ENCODE results near the gene TAF1D.
"Not testable (repeated sequence)": the region's sequence is repeated elsewhere in the genome, so short reads cannot be mapped to it uniquely, and the experiment has no call there.

Gene TAF1D

GRCh38 chr11:93741094-93741881 is at the start of gene TAF1D, which contains the start of gene C11orf54:
Gene TAF1D, minus strand, starts transcription at chr11:93741495. Its CDS starts 2,191 bp downstream, at chr11:93739304.
Gene C11orf54, plus strand, starts transcription at chr11:93741672. Its CDS starts 5,722 bp downstream, at chr11:93747394.
- peak; percentile 94 for DNase-seq

GRCh38 chr11:93784935-93785360 is 43.7 kb upstream of the TAF1D start:
- DNase-seq, result no peak

GRCh38 chr11:93784145-93784934 is 43.0 kb upstream of the TAF1D start, which contains the start of gene MED17:
Gene MED17, plus strand, starts transcription at chr11:93784282. Its CDS starts 232 bp downstream, at chr11:93784514.
- DNase-seq, result peak; percentile 83

- DNase-seq, result no peak
These were observed 42.5 kb upstream of the TAF1D start for GRCh38 chr11:93783765-93784144.

- DNase-seq, result no peak
These were observed 42.1 kb upstream of the TAF1D start for GRCh38 chr11:93783362-93783761.

- no peak for DNase-seq
These were observed 34.0 kb upstream of the TAF1D start for GRCh38 chr11:93775289-93775688.

- DNase-seq, result not testable (repeated sequence)
These were observed 33.3 kb upstream of the TAF1D start for GRCh38 chr11:93774560-93774959.

- DNase-seq, result no peak
These were observed 32.4 kb upstream of the TAF1D start for GRCh38 chr11:93773601-93774200.

- no peak for DNase-seq
These were observed 31.8 kb upstream of the TAF1D start for GRCh38 chr11:93773045-93773477.

GRCh38 chr11:93772123-93772522 is 30.8 kb upstream of the TAF1D start:
- DNase-seq, result no peak

- no peak for DNase-seq
These were observed 28.9 kb upstream of the TAF1D start for GRCh38 chr11:93770160-93770559.

- no peak for DNase-seq
These were observed 25.7 kb upstream of the TAF1D start for GRCh38 chr11:93767018-93767417.

GRCh38 chr11:93766504-93766903 is 25.2 kb upstream of the TAF1D start:
- DNase-seq, result no peak

- no peak for DNase-seq
These were observed 24.3 kb upstream of the TAF1D start for GRCh38 chr11:93765551-93765950.

GRCh38 chr11:93761910-93762309 is 20.6 kb upstream of the TAF1D start:
- DNase-seq, result no peak

- DNase-seq, result not testable (repeated sequence)
These were observed 17.8 kb upstream of the TAF1D start for GRCh38 chr11:93759123-93759522.

- DNase-seq, result no peak
These were observed 16.9 kb upstream of the TAF1D start for GRCh38 chr11:93757924-93758865.

- no peak for DNase-seq
These were observed 16.0 kb upstream of the TAF1D start for GRCh38 chr11:93757301-93757700.

- no peak for DNase-seq
These were observed 15.5 kb upstream of the TAF1D start for GRCh38 chr11:93756748-93757147.

- DNase-seq, result no peak
These were observed 11.9 kb upstream of the TAF1D start for GRCh38 chr11:93753241-93753640.

- no peak for DNase-seq
These were observed 9.7 kb upstream of the TAF1D start for GRCh38 chr11:93751001-93751400.

- DNase-seq, result no peak
These were observed 5.8 kb upstream of the TAF1D start for GRCh38 chr11:93747122-93747521.

All from NK-92 treated with Interleukin-12 subunit alpha and Interleukin-12 subunit beta, amount 100 ng/mL, for 24 hours (cell line).